ENCODE measurements around the gene BMAL1.
"Not testable (repeated sequence)": the region's sequence is repeated elsewhere in the genome, so short reads cannot be mapped to it uniquely, and the experiment has no call there.

BMAL1 gene

DNA sequence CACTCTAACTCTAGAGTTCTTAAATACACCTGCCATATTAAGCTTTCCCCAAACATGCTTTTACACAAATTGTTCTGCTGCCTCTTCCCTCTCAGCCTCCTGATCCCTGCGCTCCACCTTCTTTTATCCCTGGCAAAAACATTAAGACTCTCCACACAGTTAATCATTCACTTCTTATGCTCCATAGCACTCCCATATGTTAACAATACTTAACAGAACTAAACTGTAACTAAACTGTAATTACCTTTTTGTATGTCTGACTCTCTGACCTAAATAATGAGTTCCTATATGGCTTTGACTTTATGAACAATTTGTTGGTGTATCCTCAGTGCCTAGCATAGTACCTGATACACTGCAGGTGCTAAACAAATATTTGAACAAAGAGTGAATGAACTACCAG lies 113.6 kb downstream of the BMAL1 start:
- no peak for DNase-seq

DNA sequence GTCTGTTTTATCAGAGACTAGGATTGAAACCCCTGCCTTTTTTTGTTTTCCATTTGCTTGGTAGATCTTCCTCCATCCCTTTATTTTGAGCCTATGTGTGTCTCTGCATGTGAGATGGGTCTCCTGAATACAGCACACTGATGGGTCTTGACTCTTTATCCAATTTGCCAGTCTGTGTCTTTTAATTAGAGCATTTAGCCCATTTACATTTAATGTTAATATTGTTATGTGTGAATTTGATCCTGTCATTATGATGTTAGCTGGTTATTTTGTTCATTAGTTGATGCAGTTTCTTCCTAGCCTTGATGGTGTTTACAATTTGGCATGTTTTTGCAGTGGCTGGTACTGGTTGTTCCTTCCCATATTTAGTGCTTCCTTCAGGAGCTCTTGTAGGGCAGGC lies 120.7 kb downstream of the BMAL1 start:
- DNase-seq, result not testable (repeated sequence)

DNA sequence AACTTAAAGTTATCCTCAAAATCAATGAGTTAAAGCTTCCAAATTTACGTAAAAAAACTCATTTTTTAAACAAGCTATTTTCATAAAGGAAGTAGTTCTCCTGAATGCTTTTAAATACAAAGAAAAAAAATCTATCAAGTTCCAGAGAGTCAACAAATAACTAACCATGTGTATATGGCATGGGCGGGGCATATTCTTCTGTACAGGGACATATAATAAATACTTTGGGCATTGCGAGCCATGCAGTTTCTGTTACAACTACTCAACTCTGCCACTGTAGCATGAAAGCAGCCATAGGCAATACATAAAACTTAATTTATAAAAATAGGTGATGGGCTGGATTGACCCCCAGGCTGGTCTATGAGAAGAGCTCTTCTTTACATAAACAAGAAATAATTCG lies 127.6 kb downstream of the BMAL1 start:
- no peak for DNase-seq

DNA sequence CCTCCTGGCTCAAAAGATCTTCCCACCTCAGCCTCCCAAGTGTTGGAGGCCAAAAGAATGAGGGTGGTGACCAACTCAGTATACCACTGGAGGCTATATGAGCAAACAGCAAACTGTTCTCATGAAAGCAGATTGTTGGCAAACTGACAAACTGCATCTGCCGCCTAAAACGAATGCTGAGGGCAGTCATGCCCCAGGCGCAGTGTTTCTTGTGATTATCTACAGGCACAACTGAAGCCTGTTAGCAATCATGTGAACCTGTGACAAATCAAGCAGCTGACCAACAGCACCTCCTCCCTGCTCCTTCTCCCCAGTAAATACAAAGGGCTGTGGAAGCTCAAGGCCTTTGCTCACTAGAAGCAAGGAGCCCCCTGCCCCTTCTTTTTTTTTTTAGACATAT lies 137.6 kb downstream of the BMAL1 start:
- no peak for DNase-seq

DNA sequence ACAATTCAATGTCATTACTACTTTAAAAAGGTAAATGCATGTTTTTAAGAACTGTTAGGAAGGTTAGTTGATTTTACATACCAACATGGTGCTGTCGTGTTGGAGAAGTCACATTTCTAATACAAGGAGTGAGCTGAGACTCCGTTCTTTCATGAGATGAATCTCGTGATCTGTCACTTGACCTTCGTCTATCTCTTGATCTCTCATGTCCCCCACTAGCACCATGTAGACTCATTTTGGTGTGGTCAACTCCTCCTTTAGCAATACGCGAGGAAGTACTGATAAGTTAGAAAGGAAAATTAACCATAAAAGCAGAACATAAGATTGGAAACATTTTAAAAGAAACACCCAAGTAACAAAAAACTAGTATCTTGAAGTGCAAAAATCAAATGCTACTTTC lies 144.0 kb downstream of the BMAL1 start:
- no peak for DNase-seq

DNA sequence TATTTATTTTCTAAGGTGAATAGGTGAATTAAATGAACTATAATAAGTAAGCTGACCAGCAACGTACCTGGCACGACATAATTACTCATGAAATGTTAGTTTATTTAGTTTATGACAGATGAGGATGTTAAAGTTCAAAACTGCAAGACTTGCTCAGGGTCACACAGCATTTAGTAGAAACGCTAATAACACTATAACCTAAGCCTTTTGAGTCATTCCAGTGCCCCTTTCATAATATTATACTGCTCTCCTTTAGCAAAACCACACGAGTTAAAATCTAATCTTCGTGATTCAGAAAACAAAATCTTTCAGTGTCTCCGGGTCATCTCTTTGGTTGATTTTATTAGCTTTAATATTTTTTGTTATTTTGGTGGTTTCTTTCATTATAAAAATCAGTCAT lies 145.8 kb downstream of the BMAL1 start:
- DNase-seq, result no peak

DNA sequence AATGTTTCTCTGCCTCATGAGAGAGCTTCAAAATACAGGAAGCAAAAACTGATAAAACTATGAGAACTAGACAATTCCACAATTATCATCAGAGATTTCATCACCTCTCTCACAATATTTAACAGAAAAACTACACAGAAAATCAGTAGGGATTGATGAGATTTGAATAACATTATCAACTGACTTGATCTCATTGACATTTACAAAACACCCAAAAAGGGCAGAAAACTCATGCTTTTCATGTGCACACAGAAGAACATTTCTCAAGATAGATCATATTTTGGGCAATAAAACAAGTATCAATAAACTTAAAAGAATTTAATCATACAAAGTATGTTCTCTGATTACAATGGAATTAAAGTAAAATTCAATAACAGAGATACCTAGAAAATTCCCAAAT lies 149.8 kb downstream of the BMAL1 start:
- DNase-seq, result no peak

DNA sequence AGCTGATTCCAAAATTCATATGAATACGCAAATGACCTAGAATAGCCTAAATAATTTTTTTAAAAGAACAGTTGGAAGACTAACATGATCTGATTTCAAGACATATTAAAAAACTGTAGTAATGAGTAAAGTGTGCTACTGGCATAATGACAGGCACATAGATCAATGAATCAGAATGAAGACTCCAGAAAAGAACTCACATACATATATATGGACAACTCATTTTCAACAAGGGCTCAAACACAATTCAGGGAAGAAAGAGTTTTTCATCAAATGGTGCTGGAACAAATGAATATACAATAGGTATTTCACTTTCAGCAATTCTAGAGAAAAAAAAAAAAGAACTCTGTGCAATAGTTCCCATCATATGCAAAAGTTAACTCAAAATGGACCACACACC lies 151.7 kb downstream of the BMAL1 start:
- no peak for DNase-seq

DNA sequence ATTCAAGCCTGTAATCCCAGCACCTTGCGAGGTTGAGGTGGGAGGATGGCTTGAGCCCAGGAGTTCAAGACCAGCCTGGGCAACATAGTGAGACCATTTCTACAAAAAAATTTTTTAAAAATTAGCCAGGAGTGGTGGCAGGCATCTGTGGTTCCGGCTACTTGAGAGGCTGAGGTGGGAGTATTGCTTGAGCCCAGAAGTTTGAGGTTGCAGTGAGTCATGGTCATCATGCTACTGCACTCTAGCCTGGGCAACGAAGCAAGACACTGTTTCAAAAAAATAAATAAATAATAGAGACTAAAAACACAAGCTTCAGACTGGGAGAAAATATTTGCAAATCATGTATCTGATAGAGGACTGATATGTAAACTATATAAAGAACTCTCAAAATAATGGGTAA lies 152.2 kb downstream of the BMAL1 start:
- DNase-seq, result no peak

DNA sequence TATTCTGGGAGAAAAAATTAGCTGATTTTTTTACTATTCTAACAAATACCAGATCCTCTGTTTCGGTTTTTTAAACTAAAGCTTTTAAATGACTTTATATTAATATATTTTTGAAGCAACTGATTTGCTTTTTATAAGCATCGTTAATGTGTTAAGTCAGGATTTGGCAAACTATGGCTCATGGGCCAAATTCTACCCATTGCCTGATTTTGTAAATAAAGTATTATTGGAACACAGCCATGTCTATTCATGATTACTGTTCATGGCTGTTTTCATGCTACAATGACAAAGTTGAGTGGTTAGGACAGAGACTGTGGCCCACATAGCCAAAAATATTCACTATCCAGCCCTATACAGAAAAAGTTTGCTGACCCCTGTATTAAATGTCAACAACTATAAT lies 155.8 kb downstream of the BMAL1 start:
- no peak for DNase-seq

DNA sequence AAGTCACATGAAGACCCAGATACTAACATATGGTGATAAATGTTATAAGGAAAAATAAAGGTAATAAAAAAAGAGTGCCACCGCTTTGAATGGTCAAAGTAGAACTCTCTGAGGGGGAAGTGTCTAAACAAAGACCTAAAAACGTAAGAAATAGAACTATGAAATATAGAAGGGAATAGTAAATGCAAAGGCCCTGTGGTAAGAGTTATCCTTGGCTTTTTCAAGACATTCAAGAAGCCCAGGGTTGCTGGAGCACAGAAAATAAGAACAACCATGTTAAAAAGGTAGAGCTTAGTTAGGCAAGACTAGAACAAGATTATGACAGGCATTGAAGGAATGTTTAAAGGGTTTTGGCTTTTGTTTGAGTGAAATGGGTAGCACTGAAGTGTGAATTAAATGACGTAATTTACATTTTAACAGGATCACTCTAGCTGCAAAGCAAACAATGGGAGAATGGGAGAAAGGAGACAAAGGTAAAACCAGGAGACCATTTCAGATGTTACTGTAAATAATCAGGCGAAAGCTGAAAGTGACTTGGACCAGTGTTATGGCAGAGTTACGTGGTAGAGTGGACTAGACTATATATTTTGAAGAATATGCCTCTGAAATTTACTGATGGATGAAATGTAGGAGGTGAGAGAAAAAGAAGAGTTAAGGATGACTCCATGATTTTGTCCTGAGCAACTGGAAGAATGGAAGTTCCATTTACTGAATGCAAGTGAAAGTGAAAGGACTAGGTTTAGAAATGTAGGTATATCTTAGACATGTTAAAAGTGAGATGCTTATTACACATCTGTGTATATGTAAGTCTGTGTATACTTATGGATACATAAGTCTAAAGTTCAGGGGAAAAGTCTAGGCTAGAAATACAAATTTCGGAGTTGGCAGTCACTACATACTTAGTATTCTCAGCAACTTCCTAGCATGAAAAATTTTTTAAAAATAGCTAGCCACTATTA lies 156.9 kb downstream of the BMAL1 start:
- no peak for DNase-seq

DNA sequence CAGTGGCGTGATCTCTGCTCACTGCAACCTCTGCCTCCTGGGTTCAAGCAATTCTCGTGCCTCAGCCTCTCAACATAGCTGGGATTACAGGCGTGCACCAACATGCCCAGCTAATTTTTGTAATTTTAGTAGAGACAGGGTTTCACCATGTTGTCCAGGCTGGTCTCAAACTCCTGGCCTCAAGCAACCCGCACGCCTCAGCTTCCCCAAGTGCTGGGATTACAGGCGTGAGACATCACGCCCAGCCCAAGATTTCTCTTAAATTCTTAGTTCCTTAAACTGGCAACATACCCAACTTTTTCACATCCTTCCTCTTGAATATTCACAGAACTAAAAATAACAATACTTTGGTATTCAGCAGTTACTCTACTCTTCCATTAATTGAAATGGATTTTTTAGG lies 159.2 kb downstream of the BMAL1 start:
- DNase-seq, result not testable (repeated sequence)

Data from activated CD4-positive, alpha-beta T cell treated with anti-CD3 and anti-CD28 coated beads for 48 hours (primary cell).